T-cell (primary cell): ENCODE results near the gene PPDPF. TPM values are rescaled to one million over a fixed set of nuclear protein-coding genes. Genes with fewer than 3 reads are reported as not detected.

Experiments
- ATAC-seq, 4 experiments: fragments of 200-7000 bp in 3 of 4; fragments of 150-1000 bp in 1 of 4; cut with Tn5 transposase; replicated peaks in 1 of 4; 1 replicate in 3 of 4; 2 replicates in 1 of 4; pipeline ENCODE4 v1.10.0; 2021; ENCODE audit warnings: moderate library complexity in 3 of 4, mild to moderate bottlenecking in 2 of 4, moderate number of reproducible peaks in 1 of 4
- CTCF ChIA-PET, 2 donors: fragments of 300-600 bp; sonication (Branson Sonifier 250); formaldehyde crosslinking; loops; one replicate each; lab custom pipeline; 2022; ENCODE audit warnings: antibody characterized with exemption in 2 of 2; lab: Charles Lee
- POLR2A ChIA-PET, 2 donors: fragments of 300-600 bp; sonication (Branson Sonifier 250); formaldehyde crosslinking; loops; one replicate each; lab custom pipeline; 2022; ENCODE audit warnings: antibody characterized with exemption in 2 of 2; lab: Charles Lee
- DNase-seq, 35 experiments: peaks; one replicate each; pipeline versions ENCODE4 v3.0.0 to v3.0.0-alpha.2; 2013 to 2023
- H3K27ac ChIP-seq: one replicate; pipeline ENCODE4 v1.5.1; 2013; ENCODE audit warnings: low read length
- H3K27me3 ChIP-seq, 2 experiments: replicated peaks in 1 of 2; 1 replicate in 1 of 2; 2 replicates in 1 of 2; pipeline versions ENCODE4 v1.6.1 to v1.7.0; 2013; ENCODE audit warnings: low read length in 1 of 2, mixed read lengths in 1 of 2; ENCODE audit not compliant: control insufficient read depth in 2 of 2, insufficient read depth in 2 of 2; ENCODE audit errors: extremely low read depth in 1 of 2
- H3K36me3 ChIP-seq, 2 donors: 1 replicate in 1 of 2; 2 replicates in 1 of 2; pipeline versions ENCODE4 v1.6.1 to v1.7.0; 2013; ENCODE audit warnings: low read length in 1 of 2; ENCODE audit not compliant: control insufficient read depth in 2 of 2, insufficient read depth in 1 of 2; ENCODE audit errors: extremely low read depth in 1 of 2
- H3K4me1 ChIP-seq, 2 experiments: 1 replicate in 1 of 2; 2 replicates in 1 of 2; pipeline versions ENCODE4 v1.6.1 to v1.7.0; 2013; ENCODE audit warnings: low read length in 2 of 2, mixed read lengths in 1 of 2; ENCODE audit not compliant: insufficient read depth in 2 of 2, control insufficient read depth in 1 of 2; ENCODE audit errors: extremely low read depth in 1 of 2
- H3K4me3 ChIP-seq, 2 donors: 1 replicate in 1 of 2; 2 replicates in 1 of 2; pipeline versions ENCODE4 v1.5.1 to v1.7.0; 2013; ENCODE audit warnings: mild to moderate bottlenecking in 2 of 2, low read length in 1 of 2, moderate library complexity in 1 of 2; ENCODE audit not compliant: control insufficient read depth in 1 of 2; ENCODE audit errors: extremely low read depth in 1 of 2
- H3K9me3 ChIP-seq: 2 replicates; pipeline ENCODE4 v1.7.0; 2013
- H3K27ac Mint-ChIP-seq, 2 donors: one replicate each; pipeline ENCODE4 v1.8.0; 2020 to 2021; ENCODE audit warnings: mild to moderate bottlenecking in 2 of 2, mixed read lengths in 2 of 2
- H3K27me3 Mint-ChIP-seq, 2 donors: one replicate each; pipeline ENCODE4 v1.8.0; 2021 to 2022; ENCODE audit warnings: mixed read lengths in 2 of 2
- H3K36me3 Mint-ChIP-seq: one replicate; pipeline ENCODE4 v1.8.0; 2021; ENCODE audit warnings: mixed read lengths
- H3K4me1 Mint-ChIP-seq, 3 donors: one replicate each; pipeline ENCODE4 v1.8.0; 2020 to 2022; ENCODE audit warnings: mixed read lengths in 3 of 3, mild to moderate bottlenecking in 1 of 3
- H3K4me3 Mint-ChIP-seq, 3 donors: one replicate each; pipeline ENCODE4 v1.8.0; 2020 to 2022; ENCODE audit warnings: mild to moderate bottlenecking in 3 of 3, mixed read lengths in 3 of 3, moderate library complexity in 3 of 3
- H3K9me3 Mint-ChIP-seq, 3 donors: one replicate each; pipeline ENCODE4 v1.8.0; 2020 to 2022; ENCODE audit warnings: mixed read lengths in 3 of 3
- WGBS: methylation state at CpG from one replicate; pipeline ENCODE4 v1.1.5; 2013; ENCODE audit warnings: missing lambda C conversion rate; ENCODE audit not compliant: insufficient coverage; 5-methylcytosine and 5-hydroxymethylcytosine counted together
- total RNA-seq, 35 experiments: library from RNA in 6 of 35; stranded (reverse) in 6 of 35; fragments of 120-200 nt in 1 of 35; gene quantifications; one replicate each; pipeline versions ENCODE4 v1.2.1 to v1.2.4 and lab custom pipeline; 2013 to 2026

PPDPF gene
- total RNA-seq, 5 donors from 2014 or later (not counting 1 experiment from before 2014, with no cell fraction given), result 147 to 320 (median 300) TPM

DNA sequence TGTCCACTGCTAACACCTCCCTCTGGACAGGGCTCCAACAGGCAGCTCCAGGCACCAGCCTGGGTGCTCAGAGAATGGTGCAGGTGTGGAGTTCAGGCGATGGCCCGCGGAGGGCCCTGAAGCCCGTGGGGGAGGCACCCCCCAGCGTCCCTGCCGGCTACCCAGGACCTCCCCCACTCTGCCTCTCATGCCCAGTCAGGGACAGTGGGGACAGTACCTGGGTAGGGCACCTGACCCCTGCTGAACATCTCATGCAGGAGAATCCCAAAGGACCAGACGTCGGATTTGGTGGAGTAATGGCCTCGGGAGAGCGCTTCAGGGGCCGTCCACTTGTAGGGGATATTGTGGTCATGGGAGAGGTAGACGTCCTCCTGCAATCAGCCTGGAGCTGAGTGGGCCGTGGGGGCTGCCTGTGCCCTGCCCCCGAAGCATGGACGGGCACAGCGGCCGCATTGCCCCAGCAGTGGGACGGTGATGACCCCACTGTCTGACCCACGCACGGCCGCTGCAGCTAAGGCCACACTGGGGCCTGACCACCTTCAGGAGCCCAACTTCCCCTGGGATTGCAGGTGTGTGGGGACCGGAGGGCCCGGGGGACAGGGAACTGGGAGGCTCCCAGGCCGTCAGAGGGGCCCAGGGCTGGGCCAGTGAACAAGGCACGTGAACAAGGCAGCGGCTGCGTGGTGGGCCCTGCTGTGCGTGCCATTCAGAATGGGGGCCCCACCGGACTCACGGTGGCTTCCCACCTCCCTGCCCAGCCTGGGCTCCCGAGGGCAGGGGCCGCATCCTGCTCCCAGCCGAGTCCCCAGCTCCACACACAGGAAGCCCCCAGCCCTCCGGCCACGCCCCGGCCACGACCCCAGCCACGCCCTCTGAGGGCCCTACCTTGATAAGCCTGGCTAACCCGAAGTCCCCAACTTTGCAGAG is 9.6 kb downstream of the PPDPF start:
- no peak overlapping the region for H3K4me3 ChIP-seq
- Mint-ChIP-seq H3K27ac (no peak overlapping the region), H3K27me3 (no peaks in the 10 kb centered on the region), H3K9me3 (no peaks in the 10 kb centered on the region), H3K4me3 (no peak overlapping the region), H3K4me1 (peaks cover 0 to 9% (median 0%) of the 10 kb centered on the region in 3 donors), H3K36me3 (no peaks in the 10 kb centered on the region)
- peak in 1 of 35 experiments; percentile 2 for DNase-seq
- H3K4me1 ChIP-seq, result no peaks in the 10 kb centered on the region
- CTCF ChIA-PET, result no interaction called here
- peaks cover 0 to 7% of the 10 kb centered on the region in 2 experiments for H3K27me3 ChIP-seq
- WGBS, result 82% methylated on average over 27 of the region's 39 CpGs
- no peaks in the 10 kb centered on the region for H3K36me3 ChIP-seq
- no peak overlapping the region for H3K27ac ChIP-seq
- no peaks in the 10 kb centered on the region for H3K9me3 ChIP-seq
- POLR2A ChIA-PET, result interaction anchor here in 1 of 2 donors (0.6 kb wide), 2 partner anchors 7 to 10 kb away, joined by 3 to 4 read pairs; no protein-coding TSS in a partner anchor
- no peak for ATAC-seq

DNA sequence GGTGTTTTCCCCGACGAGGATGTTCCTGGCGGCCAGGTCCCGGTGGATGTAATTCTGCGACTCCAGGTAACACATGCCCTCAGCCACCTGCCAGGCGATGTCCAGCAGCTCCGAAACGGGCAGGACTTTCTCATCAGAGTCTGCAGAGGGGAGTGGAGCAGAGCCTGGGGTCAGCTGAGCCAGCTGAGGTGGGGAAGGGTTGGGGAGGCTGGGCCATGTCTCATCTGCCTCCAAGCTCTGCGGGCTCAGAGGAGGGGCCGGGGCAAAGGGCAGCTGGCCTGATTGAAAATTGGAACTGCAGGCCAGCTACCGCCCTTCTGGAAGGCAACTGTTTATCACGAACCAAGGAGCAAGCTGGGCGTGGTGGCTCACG is 10.2 kb downstream of the PPDPF start:
- H3K4me3 ChIP-seq, result no peak overlapping the region
- ChIA-PET CTCF (interaction anchor here in 1 of 2 donors (1.1 kb wide), 1 partner anchor 37 kb away, joined by 3 read pairs; no protein-coding TSS in a partner anchor), POLR2A (interaction anchor here in 1 of 2 donors (0.6 to 1.5 kb wide), 2 partner anchors 8 to 22 kb away, joined by 3 to 4 read pairs; no protein-coding TSS in a partner anchor)
- peaks cover 0 to 7% of the 10 kb centered on the region in 2 experiments for H3K27me3 ChIP-seq
- H3K4me1 ChIP-seq, result no peaks in the 10 kb centered on the region
- peak in 1 of 35 experiments; percentile 2 for DNase-seq
- Mint-ChIP-seq H3K9me3 (no peaks in the 10 kb centered on the region), H3K36me3 (no peaks in the 10 kb centered on the region), H3K27me3 (no peaks in the 10 kb centered on the region), H3K4me1 (peaks cover 0 to 9% (median 0%) of the 10 kb centered on the region in 3 donors), H3K4me3 (no peak overlapping the region), H3K27ac (no peak overlapping the region)
- no peak for ATAC-seq
- no peaks in the 10 kb centered on the region for H3K36me3 ChIP-seq
- H3K27ac ChIP-seq, result no peak overlapping the region
- 83% methylated on average over 8 of the region's 14 CpGs for whole genome bisulfite sequencing
- no peaks in the 10 kb centered on the region for H3K9me3 ChIP-seq

GRCh38 chr20:63531686-63532448 is 11.3 kb downstream of the PPDPF start:
- POLR2A ChIA-PET, result interaction anchor here in 1 of 2 donors (1.5 kb wide), 1 partner anchor 21 kb away, joined by 3 read pairs; no protein-coding TSS in a partner anchor
- Histone ChIP-seq H3K4me1 (peaks cover 0 to 8% of the 10 kb centered on the region in 2 experiments), H3K27ac (no peak overlapping the region), H3K9me3 (no peaks in the 10 kb centered on the region), H3K36me3 (no peaks in the 10 kb centered on the region), H3K4me3 (no peak overlapping the region), H3K27me3 (peaks cover 0 to 7% of the 10 kb centered on the region in 2 experiments)
- no peak for ATAC-seq
- peaks cover 0 to 12% (median under 1%) of the 10 kb centered on the region in 3 donors for H3K4me1 Mint-ChIP-seq
- H3K4me3 Mint-ChIP-seq, result no peak overlapping the region
- CTCF ChIA-PET, result interaction anchor here (0.6 to 1.1 kb wide), 2 partner anchors 38 to 335 kb away, joined by 3 read pairs; no protein-coding TSS in a partner anchor
- no peak overlapping the region for H3K27ac Mint-ChIP-seq
- DNase-seq, result no peak
- no peaks in the 10 kb centered on the region for H3K27me3 Mint-ChIP-seq
- 89% methylated on average over 20 of the region's 27 CpGs for WGBS
- no peaks in the 10 kb centered on the region for H3K9me3 Mint-ChIP-seq
- no peaks in the 10 kb centered on the region for H3K36me3 Mint-ChIP-seq

DNA sequence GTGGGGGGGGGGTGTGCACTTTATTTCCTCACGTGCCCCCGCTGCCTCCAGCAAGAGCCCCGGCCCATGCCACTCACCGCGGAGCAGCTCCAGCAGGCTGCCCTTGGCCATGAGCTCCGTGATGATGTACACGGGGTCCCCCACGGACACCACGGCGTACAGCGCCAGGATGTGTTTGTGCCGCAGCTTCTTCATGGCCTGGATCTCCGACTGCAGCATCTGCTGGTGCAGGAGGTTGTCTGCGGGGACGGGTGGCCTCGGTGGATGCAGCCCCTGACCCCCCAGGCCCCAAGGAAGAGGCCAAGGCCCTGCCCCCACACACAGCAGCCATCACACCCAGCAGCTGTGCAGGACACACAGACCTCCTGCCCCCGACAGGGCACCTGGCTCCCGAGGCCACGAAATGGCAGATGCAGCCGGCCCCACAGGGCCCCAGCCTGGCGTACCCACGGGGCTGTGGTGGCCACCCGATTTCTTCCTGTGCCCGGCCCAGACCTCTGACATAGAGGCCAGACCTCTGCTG is 11.9 kb downstream of the PPDPF start:
- no peaks in the 10 kb centered on the region for H3K36me3 ChIP-seq
- peaks cover 2 to 14% of the 10 kb centered on the region in 2 experiments for H3K4me1 ChIP-seq
- 78% methylated on average over 23 of the region's 24 CpGs for WGBS
- ChIA-PET CTCF (no interaction called here), POLR2A (no interaction called here)
- Mint-ChIP-seq H3K9me3 (no peaks in the 10 kb centered on the region), H3K4me1 (peaks cover under 1 to 13% (median 4%) of the 10 kb centered on the region in 3 donors), H3K4me3 (no peak overlapping the region), H3K36me3 (no peaks in the 10 kb centered on the region), H3K27me3 (no peaks in the 10 kb centered on the region), H3K27ac (no peak overlapping the region)
- no peak for DNase-seq
- no peaks in the 10 kb centered on the region for H3K9me3 ChIP-seq
- peaks cover 0 to 7% of the 10 kb centered on the region in 2 experiments for H3K27me3 ChIP-seq
- no peak overlapping the region for H3K4me3 ChIP-seq
- ATAC-seq, result no peak
- no peak overlapping the region for H3K27ac ChIP-seq

GRCh38 chr20:63533388-63533787 is 12.8 kb downstream of the PPDPF start:
- H3K36me3 ChIP-seq, result no peaks in the 10 kb centered on the region
- no peak overlapping the region for H3K27ac Mint-ChIP-seq
- no peaks in the 10 kb centered on the region for H3K36me3 Mint-ChIP-seq

More at GRCh38 chr20:63533388-63533787, 12.8 kb downstream of the PPDPF start:
- no peak for ATAC-seq
- H3K4me1 Mint-ChIP-seq, result peaks cover 7 to 17% (median 8%) of the 10 kb centered on the region in 3 donors
- H3K4me3 ChIP-seq, result no peak overlapping the region
- no peaks in the 10 kb centered on the region for H3K9me3 Mint-ChIP-seq
- no peak overlapping the region for H3K4me3 Mint-ChIP-seq
- WGBS, result 86% methylated on average over 14 of the region's 14 CpGs
- H3K9me3 ChIP-seq, result no peaks in the 10 kb centered on the region
- peaks cover 0 to 7% of the 10 kb centered on the region in 2 experiments for H3K27me3 ChIP-seq
- ChIA-PET POLR2A (no interaction called here), CTCF (no interaction called here)
- no peaks in the 10 kb centered on the region for H3K27me3 Mint-ChIP-seq
- DNase-seq, result no peak
- no peak overlapping the region for H3K27ac ChIP-seq
- peaks cover 4 to 23% of the 10 kb centered on the region in 2 experiments for H3K4me1 ChIP-seq
